ENCODE data around the gene CAVIN3.
"Not testable (repeated sequence)": the region's sequence is repeated elsewhere in the genome, so short reads cannot be mapped to it uniquely, and the experiment has no call there.

Gene CAVIN3

GRCh38 chr11:6323291-6323905 lies 3.1 kb upstream of the CAVIN3 start:
- DNase-seq = no peak

GRCh38 chr11:6321961-6322362 lies 1.7 kb upstream of the CAVIN3 start:
- no peak for DNase-seq

GRCh38 chr11:6321356-6321755 lies 1.1 kb upstream of the CAVIN3 start:
- DNase-seq = no peak

DNA sequence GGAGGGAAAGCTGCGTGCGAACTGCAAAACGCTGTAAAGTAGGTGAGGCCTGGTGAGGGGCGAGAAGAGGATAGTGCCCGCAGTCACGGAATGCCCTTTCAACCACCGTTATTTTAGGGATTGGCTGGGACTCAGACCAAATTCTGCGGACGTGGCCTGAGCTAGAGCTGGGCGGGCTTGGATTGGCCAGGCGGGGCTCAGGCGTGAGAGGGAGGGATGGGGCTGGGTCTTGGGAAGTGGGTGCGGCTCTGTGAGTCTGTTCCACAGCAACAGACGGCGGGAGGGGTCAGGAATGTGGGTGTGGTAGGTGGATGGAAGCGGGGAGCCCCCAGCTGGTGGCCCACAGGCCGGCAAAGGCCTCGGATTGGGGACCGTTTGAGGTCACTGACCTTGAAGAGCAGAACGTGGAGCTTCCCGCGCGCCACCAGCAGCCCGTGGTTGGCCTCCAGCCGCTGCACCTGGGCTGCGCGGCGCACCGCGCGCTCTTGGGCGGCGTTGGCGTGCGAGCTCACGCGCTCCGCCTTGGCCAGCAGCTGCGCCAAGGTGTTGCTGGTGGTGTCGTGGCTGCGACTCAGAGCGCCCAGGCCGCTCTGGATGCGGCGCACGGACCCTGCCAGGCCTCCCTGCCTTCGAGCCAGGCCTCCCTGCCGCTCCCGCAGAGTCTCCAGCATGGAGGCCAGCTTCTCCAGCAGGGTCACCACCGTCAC lies 444 bp downstream of the CAVIN3 start:
- DNase-seq = no peak

DNA sequence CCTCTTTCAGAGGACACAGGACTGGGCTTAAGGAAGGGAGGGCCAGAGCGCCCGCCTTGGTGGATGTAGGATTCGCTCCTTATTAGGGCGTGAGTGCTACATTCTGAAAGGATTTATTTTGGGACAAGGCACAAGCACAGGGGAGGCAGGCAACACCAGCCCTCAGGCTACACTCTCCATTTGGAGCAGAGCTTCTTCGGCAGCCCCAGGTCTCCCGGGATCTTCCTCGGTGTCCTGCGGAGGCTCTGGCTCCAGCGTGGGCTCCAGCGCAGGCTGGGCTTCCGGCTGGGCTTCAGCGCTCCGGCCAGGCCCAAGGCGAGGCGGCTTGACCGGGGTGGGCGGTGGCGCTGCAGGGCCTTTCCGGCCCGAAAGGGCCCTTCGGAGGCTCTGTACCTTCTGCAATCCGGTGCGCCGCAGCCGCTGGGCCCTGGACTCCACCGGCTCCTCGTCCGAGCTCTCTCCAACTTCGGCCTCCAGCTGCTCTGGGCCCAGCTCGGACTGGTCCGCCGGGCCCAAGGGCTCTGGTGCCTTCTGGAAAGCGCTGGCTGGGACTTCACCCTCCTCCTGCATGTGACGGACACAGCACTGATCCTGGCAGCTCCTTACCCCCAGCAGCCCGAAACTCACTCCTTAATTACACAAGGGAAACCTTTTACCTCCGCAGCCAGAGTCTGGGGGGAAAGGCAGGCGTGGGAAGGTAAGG lies 1.1 kb downstream of the CAVIN3 start:
- no peak for DNase-seq

DNA sequence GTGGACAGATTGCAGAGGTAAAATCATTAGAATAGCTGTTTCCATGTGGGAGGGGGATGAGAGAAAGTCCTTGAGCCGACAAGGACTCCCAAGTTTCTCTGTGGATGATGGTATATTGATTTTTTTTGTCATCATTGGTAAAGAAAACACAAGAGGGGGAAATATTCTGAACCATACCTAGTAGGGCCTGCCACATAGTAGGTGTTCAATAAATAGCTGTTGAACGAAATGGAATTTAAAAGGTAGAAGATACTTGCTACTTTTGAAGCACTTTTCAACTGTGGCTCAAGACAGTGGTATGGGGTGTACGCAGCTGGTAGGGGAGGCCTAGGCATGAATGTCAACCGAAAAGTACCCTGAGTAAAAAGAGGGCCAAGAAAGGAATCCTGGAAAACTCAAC lies 2.1 kb downstream of the CAVIN3 start:
- DNase-seq = no peak

DNA sequence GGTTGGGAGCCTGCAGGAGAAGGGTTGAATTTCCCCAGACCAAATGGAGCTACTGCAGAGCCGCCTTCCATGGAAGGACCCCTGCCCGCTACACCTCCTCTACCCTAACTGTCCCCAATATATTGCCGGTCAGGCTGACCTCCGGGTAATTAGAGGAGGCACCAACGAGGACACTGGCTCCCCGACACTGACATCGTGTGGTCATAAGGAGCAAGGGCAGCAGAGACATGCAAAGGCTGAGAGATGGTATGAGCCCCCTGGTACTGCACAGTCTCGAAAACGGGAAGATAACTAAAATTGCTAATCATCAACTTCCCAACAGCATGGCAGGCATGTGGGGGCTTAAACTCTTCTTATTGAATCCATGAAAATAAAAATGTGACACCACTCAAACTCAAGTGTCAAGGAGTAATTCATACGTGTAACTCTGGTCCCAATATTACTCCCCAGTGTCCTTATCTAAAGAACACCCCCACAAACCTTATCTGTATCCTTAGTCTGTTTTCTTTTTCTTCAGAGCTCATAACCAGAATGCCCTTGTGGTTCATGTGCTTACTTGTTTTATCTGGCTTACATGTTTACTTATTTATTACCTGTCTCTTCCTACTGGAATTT lies 4.4 kb downstream of the CAVIN3 start:
- DNase-seq = peak; percentile 14

DNA sequence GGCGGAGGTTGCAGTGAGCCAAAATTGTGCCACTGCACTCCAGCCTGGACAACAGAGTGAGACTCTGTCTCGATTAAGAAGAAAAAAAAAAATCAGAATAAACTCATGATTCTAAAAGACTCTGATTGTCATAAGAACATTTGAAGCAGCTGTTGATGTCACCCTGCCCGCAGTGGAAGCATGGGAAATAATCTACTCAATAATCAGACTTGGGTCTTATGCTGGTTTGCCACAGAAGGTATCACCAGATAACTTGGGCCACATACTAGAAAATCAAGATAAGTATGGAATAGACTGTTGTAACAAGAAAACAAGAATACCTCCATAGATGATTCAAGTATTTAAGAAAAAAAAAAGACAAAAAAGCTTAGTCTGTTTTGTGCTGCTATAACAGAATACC lies 8.2 kb downstream of the CAVIN3 start:
- DNase-seq = no peak

DNA sequence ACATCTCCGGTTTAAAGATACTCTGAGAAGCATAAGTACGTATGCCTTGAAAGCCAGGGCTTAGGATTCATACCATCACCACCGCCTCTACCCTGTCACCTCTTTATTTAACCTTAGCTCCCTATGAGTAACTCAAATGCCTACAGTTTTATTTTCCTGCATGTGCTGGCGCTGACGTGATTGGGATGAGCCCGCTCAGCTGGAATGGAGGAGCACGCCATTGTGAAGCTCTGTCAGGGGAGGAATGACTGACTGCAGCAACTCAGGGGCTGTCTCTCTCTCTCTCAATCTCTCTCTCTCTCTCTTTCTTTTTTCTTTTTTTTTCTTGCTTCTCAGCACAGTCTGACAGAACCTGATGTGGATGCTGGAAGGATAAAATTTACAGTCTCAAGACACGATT lies 12.4 kb downstream of the CAVIN3 start:
- no peak for DNase-seq

GRCh38 chr11:6305297-6305696 lies 15.0 kb downstream of the CAVIN3 start:
- no peak for DNase-seq

DNA sequence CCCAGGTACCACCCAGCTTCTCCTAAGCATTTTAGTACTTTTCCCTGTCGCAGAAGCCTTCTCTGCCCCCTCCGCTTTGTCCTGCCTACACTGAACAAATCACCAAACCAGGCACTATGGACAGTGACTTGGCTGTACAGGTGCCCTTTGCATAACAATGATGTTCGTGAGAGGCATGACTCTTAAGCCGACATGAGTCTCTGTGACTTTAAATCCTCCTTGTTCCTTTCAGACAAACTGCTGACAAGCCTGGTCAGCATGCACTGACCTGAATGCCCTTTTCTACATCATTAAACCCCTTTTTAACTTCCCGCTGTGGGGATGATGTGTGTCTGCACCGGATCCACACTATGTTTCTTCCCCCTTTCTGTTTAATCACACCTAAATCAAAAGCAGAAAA lies 16.6 kb downstream of the CAVIN3 start:
- DNase-seq = no peak

GRCh38 chr11:6301096-6301495 lies 19.2 kb downstream of the CAVIN3 start:
- DNase-seq = no peak

GRCh38 chr11:6300325-6300724 lies 20.0 kb downstream of the CAVIN3 start:
- no peak for DNase-seq

- DNase-seq = no peak
These were observed 21.7 kb downstream of the CAVIN3 start for GRCh38 chr11:6298605-6299004.

DNA sequence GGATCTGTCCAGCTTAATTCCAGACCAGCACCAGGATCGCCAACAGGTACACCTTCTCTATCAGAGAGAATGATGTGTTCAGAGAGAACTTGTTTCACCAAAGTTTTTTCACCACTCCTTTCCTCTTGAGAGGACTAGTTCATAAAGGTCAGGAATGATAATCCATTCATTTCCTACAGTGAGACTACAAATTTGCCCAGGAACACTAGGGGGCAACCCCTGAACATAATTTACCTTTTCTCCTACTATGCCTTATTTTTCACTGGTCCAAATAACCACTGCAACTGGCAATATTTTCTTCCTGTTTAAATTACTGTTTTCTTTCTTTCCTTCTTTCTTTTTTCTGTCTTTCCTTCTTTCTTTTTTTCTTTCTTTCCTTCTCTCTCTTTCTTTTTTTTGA lies 22.5 kb downstream of the CAVIN3 start:
- DNase-seq = no peak

GRCh38 chr11:6285019-6285418 lies 35.3 kb downstream of the CAVIN3 start:
- DNase-seq = no peak

DNA sequence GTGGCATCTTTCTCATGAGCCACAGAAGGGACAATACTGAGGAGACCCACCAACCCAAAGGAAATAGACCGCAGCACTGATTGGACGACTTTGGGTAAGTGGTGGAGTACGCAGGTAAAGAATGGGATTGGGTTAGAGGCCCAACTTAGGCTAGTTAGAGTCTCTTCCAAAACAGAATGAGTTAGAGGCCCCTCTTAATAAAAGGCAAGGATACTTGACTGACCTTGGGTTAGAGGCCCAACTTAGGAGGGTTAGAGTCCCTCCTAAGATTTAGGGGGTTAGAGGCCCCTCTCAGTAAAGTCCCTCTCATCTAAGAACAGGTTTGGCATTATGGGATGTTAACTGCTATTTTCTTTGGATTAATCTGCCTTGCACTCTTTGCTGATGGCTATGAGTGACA lies 36.1 kb downstream of the CAVIN3 start:
- DNase-seq = no peak

DNA sequence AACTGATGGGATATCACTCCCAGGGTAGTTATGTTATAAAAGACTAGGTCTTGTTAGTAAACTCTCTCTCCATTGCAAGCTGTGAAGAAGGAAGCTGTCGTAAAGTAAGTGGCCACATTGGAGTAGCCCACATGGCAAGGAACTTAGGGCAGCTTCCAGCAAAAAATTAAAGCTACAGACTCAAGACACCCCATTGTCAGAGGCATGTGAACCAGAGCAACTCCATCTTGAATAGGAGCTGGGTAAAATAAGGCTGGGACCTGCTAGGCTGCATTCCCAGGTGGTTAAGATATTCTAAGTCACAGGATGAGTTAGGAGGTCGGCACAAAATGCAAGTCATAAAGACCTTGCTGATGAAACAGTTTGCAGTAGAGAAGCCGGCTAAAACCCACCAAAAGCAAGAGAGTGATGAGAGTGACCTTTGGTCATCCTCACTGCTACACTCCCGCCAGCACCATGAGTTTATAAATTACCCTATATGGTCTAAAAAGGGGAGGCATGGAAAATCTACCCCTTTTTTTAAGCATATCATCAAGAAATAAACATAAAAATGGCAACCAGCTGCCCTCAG lies 36.8 kb downstream of the CAVIN3 start:
- no peak for DNase-seq

GRCh38 chr11:6280809-6281208 lies 39.5 kb downstream of the CAVIN3 start:
- not testable (repeated sequence) for DNase-seq

GRCh38 chr11:6273188-6273587 lies 47.1 kb downstream of the CAVIN3 start:
- DNase-seq = no peak

GRCh38 chr11:6271598-6271997 lies 48.7 kb downstream of the CAVIN3 start:
- DNase-seq = no peak

GRCh38 chr11:6270584-6271246 lies 49.6 kb downstream of the CAVIN3 start:
- no peak for DNase-seq

DNA sequence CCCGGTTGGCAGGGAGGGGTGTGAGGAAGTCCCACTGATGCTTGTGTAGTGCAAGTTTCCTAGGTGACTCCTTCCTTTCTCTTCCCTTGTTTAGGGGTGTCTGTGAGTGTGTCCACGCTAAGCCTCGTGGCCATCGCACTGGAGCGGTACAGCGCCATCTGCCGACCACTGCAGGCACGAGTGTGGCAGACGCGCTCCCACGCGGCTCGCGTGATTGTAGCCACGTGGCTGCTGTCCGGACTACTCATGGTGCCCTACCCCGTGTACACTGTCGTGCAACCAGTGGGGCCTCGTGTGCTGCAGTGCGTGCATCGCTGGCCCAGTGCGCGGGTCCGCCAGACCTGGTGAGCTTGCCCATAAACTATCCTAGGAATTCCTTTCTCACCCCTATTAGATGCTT lies 50.3 kb downstream of the CAVIN3 start:
- DNase-seq = no peak

All from NCI-H526 treated with DMSO at 0.1 percent for 48 hours (cell line).